Fibroblast of villous mesenchyme (primary cell): ENCODE data around the gene PEMT. TPM values are rescaled to one million over a fixed set of nuclear protein-coding genes. Genes with fewer than 3 reads are reported as not detected.
A peak's percentile ranks its signal among the peaks of the same experiment; 100 is the strongest.

Experiments used
- DNase-seq: peaks from one replicate; pipeline ENCODE4 v3.0.0-alpha.2; 2010; ENCODE audit warnings: low read depth
- H3K4me3 ChIP-seq: 2 replicates; pipeline ENCODE4 v1.5.1; 2011; ENCODE audit warnings: low read depth, mild to moderate bottlenecking, low read length
- total RNA-seq: library from RNA; depleted of rRNA; stranded (reverse); fragments of >200 nt; gene quantifications from 2 replicates; pipeline ENCODE4 v1.2.3, GENCODE V29; 2012
- TF ChIP-seq, protein P1 (sequence below): IDR thresholded peaks from 2 replicates; pipeline ENCODE4 v1.5.1; 2012; ENCODE audit warnings: low read depth, mild to moderate bottlenecking, low read length; ENCODE audit not compliant: insufficient read depth

The PEMT gene
- total RNA-seq, 1 donor = 28.9 TPM

GRCh38 chr17:17499402-17500145 is 91.9 kb downstream of the PEMT start:
- TF ChIP-seq, protein P1, sequence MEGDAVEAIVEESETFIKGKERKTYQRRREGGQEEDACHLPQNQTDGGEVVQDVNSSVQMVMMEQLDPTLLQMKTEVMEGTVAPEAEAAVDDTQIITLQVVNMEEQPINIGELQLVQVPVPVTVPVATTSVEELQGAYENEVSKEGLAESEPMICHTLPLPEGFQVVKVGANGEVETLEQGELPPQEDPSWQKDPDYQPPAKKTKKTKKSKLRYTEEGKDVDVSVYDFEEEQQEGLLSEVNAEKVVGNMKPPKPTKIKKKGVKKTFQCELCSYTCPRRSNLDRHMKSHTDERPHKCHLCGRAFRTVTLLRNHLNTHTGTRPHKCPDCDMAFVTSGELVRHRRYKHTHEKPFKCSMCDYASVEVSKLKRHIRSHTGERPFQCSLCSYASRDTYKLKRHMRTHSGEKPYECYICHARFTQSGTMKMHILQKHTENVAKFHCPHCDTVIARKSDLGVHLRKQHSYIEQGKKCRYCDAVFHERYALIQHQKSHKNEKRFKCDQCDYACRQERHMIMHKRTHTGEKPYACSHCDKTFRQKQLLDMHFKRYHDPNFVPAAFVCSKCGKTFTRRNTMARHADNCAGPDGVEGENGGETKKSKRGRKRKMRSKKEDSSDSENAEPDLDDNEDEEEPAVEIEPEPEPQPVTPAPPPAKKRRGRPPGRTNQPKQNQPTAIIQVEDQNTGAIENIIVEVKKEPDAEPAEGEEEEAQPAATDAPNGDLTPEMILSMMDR = no peak
- H3K4me3 ChIP-seq = no peak overlapping the region
- DNase-seq = no peak

DNA sequence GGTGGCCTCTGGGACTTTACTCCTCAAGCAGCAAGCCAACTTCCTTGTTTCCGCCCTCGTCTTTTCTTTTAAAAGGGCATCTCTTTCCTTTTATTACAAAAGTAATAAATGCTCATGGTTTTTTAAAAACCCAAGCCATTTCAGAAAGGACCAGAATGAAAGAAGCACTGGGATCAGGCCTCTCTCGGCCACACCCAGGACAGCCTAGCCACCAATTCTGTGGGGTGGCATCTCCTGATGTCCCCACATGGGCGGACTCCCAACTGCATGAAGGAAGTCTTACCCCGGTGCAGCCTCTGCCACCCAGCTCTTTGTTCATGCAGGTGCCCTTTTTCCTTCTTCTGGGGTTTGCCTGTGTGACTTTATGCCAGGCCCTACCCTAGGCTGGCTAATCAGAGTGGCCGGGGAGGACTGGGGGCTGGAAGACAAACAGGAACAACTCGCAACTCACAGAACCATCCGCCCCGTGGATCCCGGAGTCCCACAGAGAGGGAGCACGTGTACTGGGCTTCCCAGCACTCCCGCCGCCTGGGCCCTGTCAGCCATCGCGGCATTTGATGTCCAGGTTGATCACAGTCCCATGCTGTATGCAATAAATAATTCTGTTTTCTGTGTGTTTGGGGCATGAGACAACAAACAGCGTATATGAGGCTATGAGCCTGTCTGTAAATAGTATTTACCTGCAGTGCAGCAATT is 92.8 kb downstream of the PEMT start:
- no peak overlapping the region for H3K4me3 ChIP-seq
- TF ChIP-seq, protein P1 = no peak
- no peak for DNase-seq

DNA sequence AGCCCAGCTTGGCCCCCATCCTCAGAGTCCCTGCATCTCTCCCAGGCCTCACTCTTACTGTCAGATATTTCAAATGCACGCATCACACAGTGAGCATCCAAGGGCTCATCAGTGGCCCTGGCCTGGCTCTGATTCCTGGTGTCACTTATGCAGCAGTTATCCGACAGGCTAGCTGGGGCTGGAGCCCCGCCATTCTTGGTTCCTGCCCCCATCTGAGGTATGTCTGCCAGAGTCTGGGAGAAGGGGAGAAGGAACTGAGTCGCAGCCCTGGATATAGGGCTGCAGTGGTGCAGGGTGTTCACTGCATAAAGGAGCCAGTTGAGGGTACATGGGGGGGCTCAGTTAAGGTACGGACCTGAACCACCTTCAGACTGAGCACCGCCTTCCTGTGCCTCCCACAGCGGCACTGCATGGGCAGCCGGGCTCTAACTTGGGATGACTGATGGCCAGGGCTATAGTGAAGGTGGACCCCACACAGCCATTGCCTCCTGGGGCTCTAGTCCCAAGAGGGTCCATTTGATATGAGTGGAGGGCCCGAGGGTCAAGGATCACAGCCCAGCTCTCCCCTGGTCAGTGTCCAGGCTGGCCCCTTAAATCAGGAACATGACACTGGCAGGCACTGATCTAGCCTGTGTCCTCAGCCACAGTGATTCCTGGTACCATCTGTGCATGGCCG is 93.5 kb downstream of the PEMT start:
- H3K4me3 ChIP-seq = no peak overlapping the region
- no peak for DNase-seq
- TF ChIP-seq, protein P1 = no peak

DNA sequence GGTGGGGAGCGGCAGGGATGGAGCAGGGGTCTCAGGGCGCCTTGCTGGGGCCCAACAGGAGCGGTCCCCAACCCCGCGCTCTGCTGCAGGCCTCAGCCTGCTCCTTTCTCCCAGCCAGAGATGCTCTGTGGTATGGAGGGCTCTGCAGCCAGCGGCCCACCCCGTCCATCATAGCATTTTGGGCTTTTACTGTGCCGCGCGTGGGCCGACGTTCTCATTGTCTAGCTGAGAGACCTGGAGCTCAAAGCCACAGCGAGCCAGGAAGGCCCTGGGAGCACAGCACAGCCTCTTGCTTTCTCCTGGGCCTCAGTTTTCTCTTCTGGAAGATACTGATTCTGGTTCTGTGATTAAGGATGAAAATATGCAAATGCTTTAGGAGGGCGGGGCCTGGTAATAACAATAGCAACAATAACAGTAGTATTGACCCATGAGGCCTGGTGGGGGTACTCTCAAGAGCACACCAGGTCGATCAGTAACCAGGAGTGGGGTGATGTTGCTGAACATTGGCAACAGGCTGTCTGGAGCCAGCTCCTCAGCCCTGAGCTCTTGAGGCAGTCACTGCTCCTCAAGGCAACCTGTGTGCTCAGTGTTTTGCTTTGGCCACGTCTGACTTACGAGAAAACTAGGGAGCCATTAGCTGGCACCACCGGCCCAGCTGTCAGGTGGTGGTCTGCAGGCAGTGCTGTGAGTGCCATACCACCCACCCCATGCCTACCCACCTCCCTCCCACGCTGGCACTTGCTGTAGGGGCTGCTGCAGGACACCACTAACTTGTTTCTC is 94.3 kb downstream of the PEMT start:
- peak overlapping the region; percentile 18 for H3K4me3 ChIP-seq
- TF ChIP-seq, protein P1 = no peak

DNA sequence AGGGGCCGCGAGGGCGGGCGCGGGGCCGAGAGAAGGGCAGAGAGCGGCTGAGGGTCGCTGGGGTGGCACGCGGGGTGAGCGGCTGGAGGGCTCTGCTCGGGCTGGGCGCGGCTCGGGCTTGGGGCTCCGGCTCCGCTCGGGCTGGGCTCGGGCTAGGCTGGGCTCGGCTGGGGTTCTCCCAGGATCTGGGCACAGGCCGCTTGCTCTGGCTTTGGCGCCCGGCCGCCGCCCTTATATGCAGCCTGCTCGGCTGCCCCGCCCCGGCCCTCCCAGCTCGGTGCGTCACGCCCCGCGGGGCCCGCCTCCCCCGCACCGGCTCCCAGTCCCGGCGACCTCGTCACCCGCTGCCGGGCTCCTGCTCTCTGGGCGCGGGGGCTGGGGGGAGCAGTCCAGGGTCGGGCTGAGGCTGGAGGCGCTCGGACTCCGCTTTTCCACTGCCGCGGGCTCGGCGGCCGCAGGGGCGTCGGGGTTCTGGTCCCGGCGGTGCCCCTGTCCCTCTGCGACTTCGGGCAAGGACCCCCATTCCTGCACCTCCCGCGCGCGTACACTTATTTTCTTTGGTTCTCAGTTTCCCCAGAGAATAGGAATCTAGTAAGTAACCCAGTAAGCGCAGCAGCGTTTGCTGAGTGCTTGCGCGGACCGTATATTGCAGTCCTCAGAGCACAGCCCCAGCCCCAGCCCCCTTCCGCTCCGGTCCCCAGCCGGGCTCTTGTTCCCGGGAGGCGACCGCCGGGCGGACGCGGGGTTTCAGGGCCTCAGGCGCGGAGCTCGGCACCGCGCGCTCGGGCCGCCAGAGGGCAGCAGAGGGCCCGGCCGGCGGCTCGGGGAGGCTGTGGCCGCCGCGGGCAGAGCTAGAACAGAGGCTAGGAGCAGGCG is 95.1 kb downstream of the PEMT start, which contains the start of gene RASD1:
TSS of gene RASD1 (minus strand) at position 207 of the 876 bp plus-strand sequence. CDS start 214 bp downstream, outside the sequence.
- DNase-seq = peak; percentile 88
- TF ChIP-seq, protein P1 = peak; percentile 65
- peak within 1 kb of the TSS; percentile 71 for H3K4me3 ChIP-seq

More for the DNA sequence above, 94.3 kb downstream of the PEMT start:
- DNase-seq = no peak
